ENCODE measurements around the gene REXO5.

DNA sequence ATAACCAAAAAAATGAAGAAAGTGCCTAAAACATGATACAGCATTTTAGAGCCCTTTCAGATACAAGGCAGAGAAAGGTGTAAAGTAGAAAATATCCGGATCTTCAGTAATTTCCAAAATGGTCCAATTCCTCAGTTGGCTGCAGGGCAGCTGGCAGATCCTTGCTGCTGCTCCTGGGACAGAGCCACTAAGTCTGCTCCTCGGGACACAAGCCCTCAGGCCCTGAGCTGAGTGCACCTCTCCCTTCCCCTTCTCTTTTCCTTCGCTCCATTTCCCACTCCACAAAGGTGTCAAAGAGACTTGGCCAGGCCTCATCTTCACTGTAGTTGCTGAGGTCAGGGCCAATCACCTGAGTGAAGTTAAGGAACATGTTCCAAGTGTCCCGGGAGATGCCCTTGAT is 53.4 kb downstream of the REXO5 start:
- TF ChIP-seq, protein P1, sequence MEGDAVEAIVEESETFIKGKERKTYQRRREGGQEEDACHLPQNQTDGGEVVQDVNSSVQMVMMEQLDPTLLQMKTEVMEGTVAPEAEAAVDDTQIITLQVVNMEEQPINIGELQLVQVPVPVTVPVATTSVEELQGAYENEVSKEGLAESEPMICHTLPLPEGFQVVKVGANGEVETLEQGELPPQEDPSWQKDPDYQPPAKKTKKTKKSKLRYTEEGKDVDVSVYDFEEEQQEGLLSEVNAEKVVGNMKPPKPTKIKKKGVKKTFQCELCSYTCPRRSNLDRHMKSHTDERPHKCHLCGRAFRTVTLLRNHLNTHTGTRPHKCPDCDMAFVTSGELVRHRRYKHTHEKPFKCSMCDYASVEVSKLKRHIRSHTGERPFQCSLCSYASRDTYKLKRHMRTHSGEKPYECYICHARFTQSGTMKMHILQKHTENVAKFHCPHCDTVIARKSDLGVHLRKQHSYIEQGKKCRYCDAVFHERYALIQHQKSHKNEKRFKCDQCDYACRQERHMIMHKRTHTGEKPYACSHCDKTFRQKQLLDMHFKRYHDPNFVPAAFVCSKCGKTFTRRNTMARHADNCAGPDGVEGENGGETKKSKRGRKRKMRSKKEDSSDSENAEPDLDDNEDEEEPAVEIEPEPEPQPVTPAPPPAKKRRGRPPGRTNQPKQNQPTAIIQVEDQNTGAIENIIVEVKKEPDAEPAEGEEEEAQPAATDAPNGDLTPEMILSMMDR (IDR thresholded peaks at IDR 0.05; ENCODE audit: low read depth, low read length): no peak
- no peak for TF ChIP-seq POLR2A (IDR thresholded peaks at IDR 0.05; ENCODE audit: extremely low read depth, insufficient read length)
